GM21786 (cell line): ENCODE measurements around the gene ADRA2C.

Experiments
- ATAC-seq: cut with Tn5 transposase; IDR thresholded peaks from one replicate; pipeline ENCODE4 v1.9.1; 2021; ENCODE audit not compliant: unreplicated experiment

ADRA2C gene

DNA sequence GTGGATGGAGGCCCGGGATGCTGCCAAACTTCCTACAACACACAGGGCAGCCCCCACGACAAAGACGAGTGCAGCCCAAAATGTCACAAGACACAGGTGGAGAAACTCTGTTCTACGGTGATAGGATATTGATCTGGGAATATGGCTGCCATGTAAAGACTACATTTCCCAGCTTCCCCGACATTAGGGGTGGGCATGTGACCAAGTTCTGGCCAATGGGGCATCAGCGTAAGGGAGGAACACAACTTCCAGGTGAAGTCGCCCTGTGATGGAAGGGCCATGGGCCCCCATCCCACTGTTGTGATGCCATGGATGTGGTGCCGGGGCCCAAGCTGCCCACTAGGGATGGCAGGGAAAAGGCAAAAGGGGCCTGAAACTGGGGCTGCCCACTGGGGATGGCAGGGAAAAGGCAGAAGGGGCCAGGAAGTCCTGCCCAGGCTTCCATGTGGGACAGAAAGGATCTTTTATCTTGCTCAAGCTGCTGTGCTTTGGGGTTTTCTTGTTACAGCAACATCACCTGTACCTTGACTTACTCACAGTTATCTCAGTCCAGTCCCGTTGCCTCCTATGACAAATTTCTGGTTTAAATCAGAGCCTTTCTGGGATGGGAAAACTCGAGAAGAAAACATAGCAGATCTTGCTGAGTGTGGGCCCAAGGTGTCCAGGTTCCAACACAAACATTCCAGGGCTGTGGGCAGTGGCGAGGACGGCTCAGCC is 9.7 kb upstream of the ADRA2C start:
- no peak for ATAC-seq

DNA sequence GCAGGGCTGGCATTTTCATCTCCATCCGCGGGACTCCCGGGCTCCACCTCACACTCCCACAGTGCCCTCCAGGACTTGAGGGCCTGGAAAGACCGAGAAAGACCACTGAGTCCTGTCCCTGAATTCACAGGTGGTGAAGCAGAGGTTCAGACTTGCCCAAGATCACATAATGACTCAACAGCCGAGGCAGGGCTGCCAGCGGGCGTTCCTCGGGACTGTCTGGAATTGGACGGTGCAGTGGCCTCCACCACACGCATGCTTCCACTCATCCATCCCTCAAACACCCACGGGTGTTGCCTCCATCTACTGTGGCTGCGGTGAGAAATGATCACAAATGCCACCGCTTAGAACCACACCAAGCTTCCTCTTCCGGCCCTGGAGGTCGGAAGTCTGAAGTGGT is 6.9 kb upstream of the ADRA2C start:
- no peak for ATAC-seq

DNA sequence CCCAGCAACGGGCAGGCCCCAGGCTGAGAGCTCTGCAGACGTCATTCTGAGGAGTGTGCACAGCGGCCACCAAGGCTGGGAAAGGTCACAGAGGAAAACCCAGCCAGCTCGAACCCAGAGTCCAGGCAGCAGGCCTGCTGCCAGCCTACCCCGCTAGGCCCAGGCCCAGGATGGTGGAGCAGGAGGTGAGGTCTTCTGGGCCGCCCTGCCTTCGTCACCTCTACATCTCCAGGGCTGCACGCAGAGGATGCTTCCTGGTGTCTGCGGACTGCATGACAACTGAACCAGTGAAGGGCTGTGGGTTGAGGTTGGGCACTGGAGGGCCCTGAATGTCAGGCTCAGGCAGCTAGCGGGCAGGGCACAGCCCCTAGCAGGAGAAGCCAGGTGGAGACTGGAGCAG is 5.8 kb upstream of the ADRA2C start:
- no peak for ATAC-seq

DNA sequence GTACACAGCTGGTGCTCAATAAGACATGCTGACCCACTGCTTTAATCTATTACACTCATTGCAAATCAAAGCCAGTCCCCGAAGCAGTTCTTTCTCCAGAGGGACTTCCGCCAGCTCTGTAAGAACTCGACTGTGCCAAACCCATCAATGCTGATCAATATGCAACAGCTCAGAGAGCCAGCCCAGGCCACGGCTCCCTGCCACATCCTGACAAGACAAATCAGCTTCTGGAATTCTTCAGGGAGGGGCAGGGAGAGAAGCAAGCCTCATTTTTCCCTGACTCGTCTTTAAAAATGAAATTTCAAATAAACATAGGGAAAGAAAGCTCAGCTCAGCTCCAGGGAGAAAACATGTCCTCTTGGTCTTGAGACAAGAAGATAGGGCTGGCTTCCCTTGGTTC is 5.3 kb upstream of the ADRA2C start:
- no peak for ATAC-seq

DNA sequence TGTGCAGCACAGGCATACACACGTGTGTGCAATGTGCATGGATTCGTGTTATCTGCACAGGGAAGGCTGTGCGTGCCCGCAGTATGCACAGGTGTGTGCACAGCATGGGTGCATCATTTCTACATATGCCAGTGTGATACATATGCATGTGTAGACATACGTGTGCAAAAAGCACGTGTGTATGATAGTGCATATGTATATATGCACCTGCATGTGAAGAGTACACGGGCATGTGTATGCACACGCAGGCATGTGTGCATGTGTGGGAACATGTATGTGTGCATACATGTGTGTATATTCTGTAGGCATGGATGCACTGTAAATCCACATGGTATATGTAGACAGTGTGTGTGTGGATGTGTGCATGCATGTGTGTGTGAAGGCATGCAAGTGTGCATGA is 3.9 kb upstream of the ADRA2C start:
- ATAC-seq = no peak

DNA sequence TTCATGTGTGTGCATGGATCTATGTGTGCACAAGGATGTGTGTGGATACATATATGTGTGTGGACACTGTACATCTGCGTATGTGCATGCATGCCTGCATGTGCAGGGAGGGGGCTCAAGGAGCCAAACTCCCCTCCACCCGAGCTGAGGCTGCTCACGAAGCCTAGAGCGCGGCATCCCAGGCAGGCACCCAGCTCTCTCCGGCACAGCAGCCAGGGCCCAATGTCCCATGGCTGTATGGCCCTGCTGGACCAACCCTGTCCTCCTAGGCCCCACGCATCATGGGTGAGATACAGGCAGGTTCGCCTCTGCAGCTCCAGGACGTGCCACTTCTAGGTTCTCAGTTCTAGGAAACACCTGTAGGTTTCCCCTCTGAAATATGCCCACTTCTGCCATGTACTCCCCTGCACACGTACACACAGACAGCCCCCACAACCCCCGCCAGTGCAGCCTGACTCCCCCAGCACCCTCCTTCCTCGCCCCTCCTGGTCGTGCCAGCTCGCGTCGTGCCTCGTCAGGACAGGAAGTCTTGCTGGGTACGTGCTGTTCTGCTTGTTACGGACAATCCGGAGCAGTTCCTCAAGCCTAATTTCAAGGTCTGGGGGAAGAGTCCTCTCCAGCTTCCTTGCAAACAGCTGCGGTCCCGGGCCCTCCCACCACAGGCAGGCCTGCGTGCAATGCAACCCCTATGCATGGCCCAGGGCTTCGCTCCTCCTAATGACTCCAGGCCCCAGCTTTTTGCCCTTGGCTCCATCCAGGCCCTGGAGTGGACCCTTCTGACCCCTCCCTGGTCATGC is 3.2 kb upstream of the ADRA2C start:
- ATAC-seq = no peak

DNA sequence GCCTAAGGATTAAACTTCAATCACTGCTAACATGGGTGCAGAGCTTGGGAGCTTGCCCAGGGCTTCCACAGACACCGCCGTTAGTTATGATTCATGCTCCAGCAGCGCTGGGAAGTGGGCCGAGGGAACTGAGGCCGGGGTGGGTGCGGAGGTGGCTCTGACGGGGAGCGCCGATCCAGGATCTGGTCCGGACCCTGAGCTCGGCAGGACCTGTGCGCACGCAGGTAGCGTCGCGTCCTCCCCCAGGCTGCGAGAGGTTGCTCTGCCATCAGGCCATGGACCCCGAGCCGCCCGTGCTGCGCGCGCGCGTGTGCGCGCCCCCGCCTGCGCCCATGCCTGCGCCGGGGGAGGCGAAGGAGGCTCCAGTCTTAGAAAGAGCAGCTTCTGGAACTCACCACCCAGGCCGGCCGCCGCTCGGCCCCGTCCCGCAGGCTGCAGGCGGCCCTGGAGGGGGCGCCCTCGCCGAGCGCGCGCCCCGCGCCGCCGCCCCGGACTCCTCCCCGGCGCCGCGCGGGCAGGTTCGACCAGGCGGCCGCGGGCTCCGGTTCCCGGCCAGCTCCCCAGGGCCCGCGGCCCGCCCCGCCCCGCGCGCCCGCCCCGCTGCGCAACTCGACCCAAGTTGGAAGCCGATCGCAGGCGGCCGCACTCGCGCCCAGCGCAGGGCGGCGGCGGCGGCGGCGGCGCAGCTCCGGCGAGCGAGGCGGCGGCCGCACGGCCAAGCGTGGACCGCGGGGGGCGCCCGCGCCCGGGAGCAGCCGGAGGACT is 732 bp upstream of the ADRA2C start:
- ATAC-seq = no peak

DNA sequence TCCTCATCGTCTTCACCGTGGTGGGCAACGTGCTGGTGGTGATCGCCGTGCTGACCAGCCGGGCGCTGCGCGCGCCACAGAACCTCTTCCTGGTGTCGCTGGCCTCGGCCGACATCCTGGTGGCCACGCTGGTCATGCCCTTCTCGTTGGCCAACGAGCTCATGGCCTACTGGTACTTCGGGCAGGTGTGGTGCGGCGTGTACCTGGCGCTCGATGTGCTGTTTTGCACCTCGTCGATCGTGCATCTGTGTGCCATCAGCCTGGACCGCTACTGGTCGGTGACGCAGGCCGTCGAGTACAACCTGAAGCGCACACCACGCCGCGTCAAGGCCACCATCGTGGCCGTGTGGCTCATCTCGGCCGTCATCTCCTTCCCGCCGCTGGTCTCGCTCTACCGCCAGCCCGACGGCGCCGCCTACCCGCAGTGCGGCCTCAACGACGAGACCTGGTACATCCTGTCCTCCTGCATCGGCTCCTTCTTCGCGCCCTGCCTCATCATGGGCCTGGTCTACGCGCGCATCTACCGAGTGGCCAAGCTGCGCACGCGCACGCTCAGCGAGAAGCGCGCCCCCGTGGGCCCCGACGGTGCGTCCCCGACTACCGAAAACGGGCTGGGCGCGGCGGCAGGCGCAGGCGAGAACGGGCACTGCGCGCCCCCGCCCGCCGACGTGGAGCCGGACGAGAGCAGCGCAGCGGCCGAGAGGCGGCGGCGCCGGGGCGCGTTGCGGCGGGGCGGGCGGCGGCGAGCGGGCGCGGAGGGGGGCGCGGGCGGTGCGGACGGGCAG is 792 bp downstream of the ADRA2C start:
- no peak for ATAC-seq

DNA sequence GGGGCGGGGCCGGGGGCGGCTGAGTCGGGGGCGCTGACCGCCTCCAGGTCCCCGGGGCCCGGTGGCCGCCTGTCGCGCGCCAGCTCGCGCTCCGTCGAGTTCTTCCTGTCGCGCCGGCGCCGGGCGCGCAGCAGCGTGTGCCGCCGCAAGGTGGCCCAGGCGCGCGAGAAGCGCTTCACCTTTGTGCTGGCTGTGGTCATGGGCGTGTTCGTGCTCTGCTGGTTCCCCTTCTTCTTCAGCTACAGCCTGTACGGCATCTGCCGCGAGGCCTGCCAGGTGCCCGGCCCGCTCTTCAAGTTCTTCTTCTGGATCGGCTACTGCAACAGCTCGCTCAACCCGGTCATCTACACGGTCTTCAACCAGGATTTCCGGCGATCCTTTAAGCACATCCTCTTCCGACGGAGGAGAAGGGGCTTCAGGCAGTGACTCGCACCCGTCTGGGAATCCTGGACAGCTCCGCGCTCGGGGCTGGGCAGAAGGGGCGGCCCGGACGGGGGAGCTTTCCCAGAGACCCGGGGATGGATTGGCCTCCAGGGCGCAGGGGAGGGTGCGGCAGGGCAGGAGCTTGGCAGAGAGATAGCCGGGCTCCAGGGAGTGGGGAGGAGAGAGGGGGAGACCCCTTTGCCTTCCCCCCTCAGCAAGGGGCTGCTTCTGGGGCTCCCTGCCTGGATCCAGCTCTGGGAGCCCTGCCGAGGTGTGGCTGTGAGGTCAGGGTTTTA is 1.5 kb downstream of the ADRA2C start:
- ATAC-seq = no peak

DNA sequence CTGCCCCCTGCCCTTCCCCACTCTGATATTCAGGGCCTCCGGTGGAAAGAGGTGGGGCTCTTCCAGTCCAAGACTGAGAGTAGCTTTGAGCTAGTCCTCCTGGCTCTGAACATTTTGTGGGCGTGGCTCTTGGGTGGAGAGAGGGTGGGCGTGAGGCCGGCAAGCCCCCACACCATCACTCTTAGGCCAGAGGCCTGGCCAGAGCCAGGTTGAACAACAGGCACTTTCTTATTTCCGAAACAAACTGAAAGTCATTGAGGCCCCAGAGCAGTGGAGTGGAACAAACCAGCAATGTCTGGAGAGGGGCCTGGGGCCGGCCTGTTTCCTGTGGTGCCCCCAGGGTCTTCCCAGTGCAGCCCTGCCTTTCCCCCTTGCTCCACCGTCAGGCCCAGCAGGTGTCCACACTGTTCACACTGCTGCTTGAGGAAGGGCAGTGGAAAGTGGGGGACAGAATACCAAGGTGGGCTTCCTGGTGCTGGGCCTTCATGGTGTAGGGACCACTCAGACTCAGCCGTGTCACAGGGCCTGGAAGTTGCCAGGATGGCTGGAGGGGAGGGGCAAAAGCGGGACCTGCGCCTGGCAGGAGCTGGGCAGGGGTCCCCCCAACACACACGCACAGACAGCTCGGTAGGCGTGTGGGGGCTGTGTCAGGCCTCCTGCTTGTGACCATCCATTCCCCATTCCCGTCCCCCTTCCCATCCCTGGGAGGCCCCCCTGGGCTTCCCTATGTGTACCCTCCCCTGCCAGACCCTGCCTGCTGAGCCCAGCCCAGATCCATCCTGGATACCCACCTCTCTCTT is 2.9 kb downstream of the ADRA2C start:
- no peak for ATAC-seq

DNA sequence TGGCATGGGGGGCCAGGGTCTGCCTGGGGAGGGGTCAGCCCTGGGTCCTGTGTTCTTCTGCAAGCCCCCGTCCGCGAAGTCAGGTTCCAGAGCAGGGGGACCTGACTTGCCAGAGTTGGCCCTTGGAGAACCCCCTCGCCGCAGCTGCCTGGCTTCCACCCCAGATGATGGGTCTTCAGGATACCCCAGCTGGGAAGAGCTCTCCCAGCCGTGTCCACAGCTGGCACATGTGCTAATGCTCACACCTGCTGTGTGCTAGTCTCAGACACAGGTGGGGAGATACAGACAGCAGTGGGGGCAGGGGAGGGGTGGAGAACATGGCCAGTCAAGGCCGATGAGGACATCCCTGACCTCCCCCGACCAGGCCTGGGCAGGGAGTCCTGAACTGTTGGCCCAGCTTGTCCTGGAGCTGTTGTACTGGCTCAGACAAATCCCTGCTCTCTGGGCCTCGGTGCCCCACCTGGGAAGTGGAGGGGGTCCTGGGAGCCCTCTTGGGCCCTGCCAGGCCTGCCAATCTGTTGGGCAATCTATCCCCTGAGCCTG is 3.5 kb downstream of the ADRA2C start:
- no peak for ATAC-seq

DNA sequence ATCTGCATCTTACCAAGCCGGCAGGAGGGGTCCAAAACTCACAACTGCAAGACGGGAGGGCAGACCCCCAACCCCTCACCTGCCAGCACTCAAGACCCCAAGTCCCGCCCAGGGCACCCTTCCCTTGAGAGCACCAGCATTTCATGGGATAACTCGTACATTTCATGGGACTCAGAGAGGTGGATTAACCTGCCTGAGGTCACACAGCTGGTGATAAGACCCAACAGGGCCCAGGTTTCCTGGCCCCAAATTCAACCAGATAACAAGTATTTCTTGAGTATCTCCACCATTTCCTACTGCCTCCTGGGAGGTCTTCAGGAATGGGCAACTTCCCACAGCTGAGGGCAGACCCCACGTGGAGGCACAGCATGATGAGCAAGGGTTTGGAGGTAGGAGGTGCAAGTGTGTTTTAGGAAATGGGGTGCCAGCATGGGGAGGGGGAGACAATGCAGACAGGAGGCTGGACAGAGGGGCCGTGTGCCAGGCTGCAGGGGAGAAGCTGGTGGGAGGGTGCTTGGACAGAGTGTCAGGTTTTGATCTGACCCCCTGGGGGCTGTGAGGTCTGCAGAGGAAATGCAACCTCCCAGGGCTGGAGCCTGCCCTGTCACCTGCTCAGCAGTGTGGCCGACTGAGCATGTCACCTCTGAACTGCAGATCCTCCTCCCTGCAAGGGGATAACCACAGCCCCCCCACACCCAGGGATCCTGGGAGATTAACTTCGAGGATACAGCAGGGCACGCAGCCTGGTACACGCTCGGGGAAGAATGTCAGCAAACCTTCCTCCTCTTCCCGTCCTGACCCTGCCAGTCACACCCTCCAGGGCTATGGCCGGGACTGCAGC is 4.4 kb downstream of the ADRA2C start:
- ATAC-seq = no peak

DNA sequence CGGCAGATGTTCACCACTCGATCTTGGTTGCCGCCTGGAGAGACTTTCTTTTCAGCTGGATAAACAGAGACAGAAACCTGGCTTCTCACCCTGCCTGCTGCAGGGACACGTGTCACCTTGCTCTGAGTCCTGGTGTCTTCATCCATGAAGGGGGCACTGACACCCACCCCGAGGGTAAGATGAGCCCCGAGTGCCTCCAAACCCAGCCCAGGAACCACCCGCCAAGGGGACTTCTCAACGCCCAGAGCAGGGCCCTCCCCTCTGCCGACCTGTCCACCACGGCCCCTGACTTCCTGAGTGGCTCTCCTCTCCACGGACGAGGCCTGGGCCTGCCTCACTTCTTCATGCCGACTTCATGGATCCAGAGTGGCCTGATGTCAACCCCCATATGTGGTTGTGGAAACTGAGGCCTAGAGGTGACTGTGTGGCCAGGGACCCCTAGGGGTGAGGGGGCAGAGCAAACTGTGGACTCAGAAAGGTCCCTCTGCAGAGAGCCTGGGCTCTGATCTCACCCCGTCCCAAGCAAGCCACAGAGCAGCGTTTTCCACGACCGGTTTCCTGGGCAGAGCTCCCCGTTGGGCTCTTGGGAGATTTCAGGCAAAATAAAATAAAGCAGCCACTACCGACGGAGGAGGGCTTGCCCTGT is 5.1 kb downstream of the ADRA2C start:
- ATAC-seq = no peak

DNA sequence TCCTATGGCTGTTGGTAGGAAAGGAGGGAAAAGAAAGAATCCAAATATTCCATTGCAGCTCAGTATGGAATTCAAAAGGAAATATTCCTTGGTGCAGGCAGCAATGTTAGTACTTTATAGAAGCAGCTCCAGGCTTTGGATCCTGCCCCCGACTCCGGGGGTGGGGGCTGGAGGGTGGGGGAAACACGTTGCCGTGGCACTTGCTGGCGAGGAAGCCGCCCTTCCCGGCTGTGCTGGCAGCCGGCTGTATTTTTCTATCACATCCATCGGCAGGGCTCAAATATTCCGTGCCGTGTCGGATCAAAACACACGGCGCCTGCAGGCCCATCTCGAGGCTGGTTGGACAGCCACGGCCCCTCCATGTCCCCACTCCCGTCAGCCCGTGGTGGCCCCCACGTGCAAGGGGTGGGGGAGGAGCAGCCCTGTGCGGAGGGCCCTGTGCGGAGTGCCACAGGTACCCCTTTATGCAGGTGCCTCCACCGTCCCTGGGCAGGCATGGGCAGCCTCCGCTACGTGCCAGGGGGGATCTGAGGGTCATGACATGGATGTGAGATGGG is 5.8 kb downstream of the ADRA2C start:
- no peak for ATAC-seq

DNA sequence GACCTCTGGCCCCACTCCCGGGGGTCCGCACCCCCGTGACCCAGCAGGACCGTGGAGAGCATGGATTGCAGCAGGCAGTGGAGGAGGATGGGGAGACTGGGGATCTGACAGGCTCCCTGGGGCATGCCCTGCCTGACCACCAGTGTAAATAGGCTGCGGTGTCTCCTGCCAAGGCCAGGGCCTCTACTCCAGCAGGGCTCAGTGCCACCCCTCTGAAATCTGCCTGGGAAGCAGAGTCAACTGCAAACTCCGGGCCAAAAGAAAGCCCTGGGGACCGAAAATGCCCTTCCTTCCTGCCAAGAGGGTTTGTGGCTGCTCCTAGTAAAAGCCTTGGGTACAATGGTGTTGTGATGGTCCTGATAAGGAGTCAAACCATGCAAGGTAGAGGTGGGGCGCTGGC is 6.4 kb downstream of the ADRA2C start:
- ATAC-seq = no peak

DNA sequence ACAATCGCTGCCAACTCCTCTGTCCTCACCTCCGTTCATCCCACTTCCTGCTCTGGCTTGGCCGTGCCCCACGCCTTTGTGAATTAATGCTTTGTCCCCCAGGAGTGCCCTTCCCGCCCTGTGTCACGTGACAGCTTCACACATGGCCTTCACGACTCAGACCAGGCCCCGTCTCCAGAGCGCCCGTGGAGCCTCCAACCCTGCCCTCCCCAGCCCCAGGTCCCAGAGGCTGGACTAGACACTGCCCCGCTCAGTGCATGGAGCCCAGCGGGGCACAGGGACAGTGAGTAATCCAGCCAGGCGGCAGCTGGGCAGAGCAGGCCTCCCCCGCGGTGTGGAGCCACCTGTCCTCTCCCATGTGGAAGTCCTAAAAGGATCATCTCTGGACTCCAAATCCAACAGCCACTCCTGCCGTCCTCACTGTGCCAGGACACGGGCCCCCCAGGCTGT is 7.4 kb downstream of the ADRA2C start:
- no peak for ATAC-seq

DNA sequence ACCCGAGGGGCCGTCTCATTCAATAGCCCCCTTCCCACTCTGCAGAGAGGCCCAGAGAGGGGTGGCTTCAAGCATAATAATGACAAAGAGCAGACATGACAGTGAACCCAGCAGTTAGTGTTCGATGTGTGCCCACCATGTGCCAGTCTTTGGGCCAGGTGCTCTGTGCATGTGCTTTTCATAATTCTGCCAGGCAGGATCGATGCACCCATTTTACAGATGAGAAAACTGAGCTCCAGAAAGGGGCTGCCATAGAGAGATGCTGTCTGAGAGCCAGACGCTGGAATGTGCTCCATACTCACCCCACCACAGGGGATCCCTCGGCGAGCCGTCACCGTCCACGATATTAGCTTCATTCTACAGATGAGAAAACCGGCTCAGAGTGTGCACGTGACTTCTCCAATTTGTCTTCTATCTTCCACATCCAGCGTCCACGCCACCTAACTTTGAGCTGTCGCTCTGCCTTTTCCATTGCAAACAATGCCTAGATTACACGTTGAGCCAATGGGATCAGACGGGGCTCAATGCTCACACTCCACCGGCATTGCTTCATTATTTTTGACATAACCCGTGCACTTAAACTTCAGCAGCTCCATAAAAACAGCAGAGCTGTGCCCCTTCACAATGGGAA is 8.2 kb downstream of the ADRA2C start:
- ATAC-seq = no peak
